HG02798 (cell line): Measurements from ENCODE around the gene C17orf100.
A peak's percentile ranks its signal among the peaks of the same experiment; 100 is the strongest.
"Not testable (repeated sequence)": the region's sequence is repeated elsewhere in the genome, so short reads cannot be mapped to it uniquely, and the experiment has no call there.

ENCODE experiments used
- ATAC-seq: cut with Tn5 transposase; IDR thresholded peaks from one replicate; pipeline ENCODE4 v1.9.1; 2021; ENCODE audit warnings: mild to moderate bottlenecking; ENCODE audit not compliant: unreplicated experiment, poor library complexity

C17orf100 gene

DNA sequence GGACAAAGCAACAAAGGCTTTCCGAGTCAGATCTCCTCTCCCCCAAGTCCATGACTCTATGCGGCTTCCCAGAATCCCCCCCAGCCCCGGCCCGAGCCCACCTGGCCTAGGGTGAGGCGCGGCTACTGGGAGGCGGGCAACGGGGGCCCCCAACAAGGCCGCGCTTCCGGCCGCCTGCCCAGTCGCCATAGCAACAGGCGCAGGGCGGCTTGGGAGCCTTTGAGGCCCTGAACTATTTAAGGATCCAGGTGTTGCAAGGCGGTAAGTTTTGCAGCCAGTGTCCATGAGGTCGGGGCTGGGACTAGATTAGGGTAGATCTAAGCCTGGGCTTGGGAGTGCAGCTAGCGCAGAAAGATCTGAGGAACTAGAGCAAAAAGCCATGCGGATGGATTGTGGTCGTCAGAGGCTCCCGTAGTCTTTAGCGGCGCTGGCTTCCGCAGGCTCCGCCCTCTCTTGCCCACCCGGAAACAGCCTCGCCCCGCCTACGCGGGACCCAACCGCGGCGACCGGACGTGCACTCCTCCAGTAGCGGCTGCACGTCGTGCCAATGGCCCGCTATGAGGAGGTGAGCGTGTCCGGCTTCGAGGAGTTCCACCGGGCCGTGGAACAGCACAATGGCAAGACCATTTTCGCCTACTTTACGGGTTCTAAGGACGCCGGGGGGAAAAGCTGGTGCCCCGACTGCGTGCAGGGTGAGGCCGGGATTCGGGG lies 10.9 kb upstream of the C17orf100 start, which contains the start of the genes KIAA0753 and TXNDC17:
TSS of gene KIAA0753 (minus strand) at position 176 of the 711 bp plus-strand sequence. CDS start 5,608 bp downstream, outside the sequence.
TSS of gene TXNDC17 (plus strand) at position 525 of the 711 bp plus-strand sequence. CDS start at position 548, 23 bp downstream.
- ATAC-seq, result peak; percentile 91

- ATAC-seq, result peak; percentile 0
These were observed 10.2 kb upstream of the C17orf100 start for GRCh38 chr17:6641247-6641863.

GRCh38 chr17:6642592-6642991 lies 9.0 kb upstream of the C17orf100 start:
- ATAC-seq, result no peak

- ATAC-seq, result no peak
These were observed 8.0 kb upstream of the C17orf100 start for GRCh38 chr17:6643451-6644125.

GRCh38 chr17:6648181-6648580 lies 3.4 kb upstream of the C17orf100 start:
- no peak for ATAC-seq

DNA sequence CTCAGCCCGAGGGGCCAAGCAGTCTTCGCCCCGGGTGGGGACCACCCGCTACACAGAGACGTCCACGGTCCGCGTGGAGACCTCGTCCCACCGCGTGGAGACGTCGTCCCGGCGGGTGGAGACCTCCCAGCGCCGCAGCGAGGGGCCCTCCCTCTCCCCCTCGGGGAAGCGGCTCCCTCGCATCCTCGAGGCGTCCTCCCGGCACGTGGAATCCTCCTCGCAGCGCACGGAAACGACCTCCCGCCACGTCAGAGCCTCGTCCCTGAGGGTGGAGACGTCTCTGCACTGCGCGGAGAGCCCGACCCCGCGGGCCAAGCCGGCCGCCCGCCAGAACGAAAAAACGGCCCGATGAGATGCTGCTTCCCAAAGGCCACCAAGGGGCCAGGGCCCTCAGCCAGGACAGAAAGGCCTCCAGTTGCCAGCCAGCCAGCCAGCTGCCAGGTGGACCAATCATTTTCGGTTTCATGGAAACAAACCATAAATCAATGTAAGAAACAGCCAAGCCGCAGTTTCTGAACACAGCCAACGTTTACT lies 424 bp downstream of the C17orf100 start:
- ATAC-seq, result peak; percentile 9

DNA sequence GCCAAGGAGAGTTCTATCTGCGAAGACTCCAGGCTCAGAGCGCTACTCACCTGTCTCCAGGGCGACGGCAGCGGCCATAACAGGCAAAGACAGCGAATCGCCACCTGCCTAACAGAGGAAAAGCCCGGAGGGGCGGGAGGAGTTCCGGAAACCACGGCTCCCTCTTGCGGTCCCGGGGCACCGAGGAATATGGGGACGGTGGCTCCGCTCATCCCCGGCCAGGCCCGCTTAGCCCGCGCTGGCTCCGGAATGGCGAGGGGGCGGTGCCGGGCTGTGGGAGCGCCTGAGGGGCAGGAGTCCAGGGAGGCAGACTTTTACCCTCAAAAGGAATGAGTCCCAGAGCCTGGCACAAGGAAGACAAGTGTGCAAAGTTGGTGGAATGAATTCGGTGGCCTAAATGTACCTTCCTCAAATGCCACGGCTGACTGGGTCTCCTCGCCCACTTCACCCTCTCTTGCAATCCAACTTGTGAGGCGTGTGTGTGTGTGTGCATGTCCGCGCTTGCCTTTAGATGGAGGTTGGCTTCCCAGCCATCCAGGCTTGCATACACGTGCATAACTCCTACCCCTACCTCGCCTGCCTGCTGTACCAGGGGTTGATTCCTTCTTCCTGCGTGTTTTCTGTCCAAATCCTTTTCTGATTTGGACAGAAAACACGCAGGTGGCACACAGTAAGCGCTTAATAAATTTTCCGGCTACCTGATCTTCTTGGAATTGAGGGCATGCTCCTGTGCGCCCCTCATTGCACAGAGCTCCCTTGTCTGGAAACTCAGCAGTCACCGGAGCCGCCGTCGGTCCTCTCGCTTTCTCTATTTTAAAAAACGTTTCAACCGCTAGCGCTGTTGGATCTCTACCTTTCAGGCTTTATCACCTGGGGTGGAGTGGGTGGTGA lies 3.5 kb downstream of the C17orf100 start:
- ATAC-seq, result no peak

- ATAC-seq, result not testable (repeated sequence)
These were observed 4.3 kb downstream of the C17orf100 start for GRCh38 chr17:6655732-6656361.

GRCh38 chr17:6656797-6657632 lies 5.5 kb downstream of the C17orf100 start:
- ATAC-seq, result peak; percentile 36

GRCh38 chr17:6657633-6658287 lies 6.2 kb downstream of the C17orf100 start:
- ATAC-seq, result no peak

DNA sequence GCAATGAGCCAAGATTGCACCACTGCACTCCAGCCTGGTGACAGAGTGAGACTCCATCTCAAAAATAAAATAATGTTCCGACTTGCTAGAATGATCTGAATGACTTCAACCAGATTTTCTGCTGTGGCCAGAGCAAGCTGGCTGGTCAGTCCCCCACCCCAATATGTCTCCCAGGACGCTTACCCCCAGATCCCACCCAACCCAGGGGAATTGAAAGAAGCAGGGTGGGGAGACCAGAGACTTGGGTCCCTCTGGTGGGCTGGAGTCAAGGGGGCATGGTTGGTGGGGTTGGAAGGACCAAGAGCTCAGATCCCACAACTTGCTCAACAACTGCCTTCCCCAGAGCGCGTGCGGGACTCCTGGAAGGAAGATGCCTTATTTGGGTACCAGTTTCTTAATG lies 6.8 kb downstream of the C17orf100 start:
- not testable (repeated sequence) for ATAC-seq

- no peak for ATAC-seq
These were observed 8.5 kb downstream of the C17orf100 start for GRCh38 chr17:6660101-6660500.

DNA sequence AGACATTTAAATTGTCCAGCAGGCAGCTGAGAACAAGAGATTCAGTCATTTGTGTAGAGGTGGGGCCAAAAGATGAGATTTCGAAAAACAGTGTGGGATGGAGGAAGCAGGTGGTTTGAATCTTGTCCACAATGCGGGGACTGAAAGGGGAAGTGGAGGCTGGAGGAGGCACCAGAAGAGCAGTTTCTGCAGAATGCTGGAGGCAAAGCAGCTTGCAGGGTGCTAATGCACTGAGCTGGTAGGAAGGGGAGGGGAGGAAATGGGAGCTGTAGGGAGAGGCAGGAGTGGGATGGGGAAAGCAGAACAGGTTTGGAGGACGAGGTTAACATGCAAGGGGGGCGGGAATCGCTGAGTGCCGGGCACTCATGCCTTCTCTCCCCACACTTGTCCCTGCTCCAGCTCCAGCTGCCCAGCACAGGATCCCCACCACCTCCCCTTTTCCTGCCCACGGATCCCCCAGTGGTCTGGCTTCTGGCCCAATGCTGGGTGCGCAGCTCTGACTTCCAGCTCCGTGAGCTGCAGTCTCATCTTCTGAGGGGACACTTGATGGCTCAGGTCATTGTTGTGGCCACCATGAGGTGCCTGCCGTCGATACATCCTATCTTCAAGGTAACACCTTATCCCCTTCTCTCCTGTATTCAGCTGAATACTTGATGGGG lies 9.4 kb downstream of the C17orf100 start:
- ATAC-seq, result peak; percentile 81

GRCh38 chr17:6661464-6661848 lies 9.9 kb downstream of the C17orf100 start:
- no peak for ATAC-seq

DNA sequence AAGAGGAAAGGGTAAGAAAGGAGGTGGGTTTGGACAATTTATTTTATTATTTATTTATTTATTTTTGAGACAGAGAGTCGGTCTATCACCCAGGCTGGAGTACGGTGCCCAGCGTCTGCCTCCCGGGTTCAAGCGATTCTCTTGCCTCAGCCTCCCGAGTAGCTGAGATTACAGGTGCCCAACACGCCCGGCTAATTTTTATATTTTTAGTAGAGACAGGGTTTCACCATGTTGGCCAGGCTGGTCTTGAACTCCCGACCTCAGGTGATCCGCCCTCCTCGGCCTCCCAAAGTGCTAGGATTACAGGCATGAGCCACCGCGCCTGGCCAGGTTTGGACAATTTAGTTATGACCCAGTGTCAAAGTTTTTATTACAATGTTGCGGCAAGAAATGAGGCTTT lies 11.6 kb downstream of the C17orf100 start:
- not testable (repeated sequence) for ATAC-seq

DNA sequence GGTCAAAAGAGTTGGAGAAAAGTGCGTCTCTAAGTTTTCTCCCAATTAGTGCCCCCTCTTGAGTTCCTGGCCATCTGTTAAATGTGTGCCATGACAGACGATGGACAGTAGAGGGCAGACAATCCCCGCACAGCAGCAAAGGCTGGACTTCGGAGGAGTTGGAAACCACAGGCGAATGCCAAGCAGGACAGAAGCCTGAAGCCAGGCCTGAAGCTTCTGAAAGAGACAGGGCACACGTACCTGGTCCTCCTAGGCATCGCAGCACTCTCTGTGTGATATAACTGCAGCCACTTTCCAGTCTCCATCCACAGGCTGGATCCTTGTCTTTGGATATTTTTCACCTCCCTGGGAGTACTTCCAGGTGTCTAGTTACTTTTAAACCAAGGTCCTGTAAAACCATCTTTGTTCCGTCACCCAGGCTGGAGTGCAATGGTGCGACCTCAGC lies 14.5 kb downstream of the C17orf100 start:
- ATAC-seq, result no peak

DNA sequence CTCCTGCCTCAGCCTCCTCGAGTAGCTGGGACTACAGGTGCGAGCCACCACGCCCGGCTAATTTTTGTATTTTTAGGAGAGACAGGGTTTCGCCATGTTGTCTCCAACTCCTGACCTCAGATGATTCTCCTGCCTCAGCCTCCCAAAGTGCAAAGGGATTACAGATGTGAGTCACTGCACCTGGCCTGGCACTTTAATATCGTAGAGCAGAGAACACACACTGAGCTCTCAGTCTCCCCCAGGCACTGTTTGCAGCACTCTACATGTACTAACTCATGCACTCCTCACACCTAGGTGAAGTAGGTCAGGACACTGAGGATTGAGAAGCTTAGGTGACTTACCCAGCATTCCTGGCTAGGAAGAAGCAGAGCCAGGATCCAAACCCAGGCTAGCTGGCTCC lies 15.0 kb downstream of the C17orf100 start:
- no peak for ATAC-seq

GRCh38 chr17:6667516-6667915 lies 16.0 kb downstream of the C17orf100 start:
- no peak for ATAC-seq
